Measurements from ENCODE around the gene GALE. TPM values are rescaled to one million over a fixed set of nuclear protein-coding genes. Genes with fewer than 3 reads are reported as not detected.

Gene GALE
- total RNA-seq, 1 experiment from 2014 or later: 273 TPM

GRCh38 chr1:23752909-23753308 lies 47.6 kb downstream of the GALE start:
- DNase-seq (ENCODE audit: low spot score): no peak

- no peak for DNase-seq (ENCODE audit: low spot score)
These were observed 48.7 kb downstream of the GALE start for GRCh38 chr1:23751815-23752200.

DNA sequence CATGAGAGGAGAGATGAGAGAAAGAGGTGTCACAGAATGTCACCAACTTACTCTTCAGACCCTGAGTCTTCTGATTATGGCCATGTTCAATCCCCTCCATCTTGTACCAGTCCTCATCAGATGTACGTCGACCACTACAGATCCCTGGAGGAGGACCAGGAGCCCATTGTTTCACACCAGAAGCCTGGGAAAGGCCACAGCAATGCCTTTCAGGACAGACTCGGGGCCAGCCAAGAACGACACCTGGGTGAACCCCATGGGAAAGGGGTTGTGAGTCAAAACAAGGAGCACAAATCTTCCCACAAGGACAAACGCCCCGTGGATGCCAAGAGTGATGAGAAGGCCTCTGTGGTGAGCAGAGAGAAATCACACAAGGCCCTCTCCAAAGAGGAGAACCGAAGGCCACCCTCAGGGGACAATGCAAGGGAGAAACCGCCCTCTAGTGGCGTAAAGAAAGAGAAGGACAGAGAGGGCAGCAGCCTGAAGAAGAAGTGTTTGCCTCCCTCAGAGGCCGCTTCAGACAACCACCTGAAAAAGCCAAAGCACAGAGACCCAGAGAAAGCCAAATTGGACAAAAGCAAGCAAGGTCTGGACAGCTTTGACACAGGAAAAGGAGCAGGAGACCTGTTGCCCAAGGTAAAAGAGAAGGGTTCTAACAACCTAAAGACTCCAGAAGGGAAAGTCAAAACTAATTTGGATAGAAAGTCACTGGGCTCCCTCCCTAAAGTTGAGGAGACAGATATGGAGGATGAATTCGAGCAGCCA lies 49.3 kb downstream of the GALE start:
- DNase-seq (ENCODE audit: low spot score): peak; percentile 71

GRCh38 chr1:23748016-23748415 lies 52.5 kb downstream of the GALE start:
- no peak for DNase-seq (ENCODE audit: low spot score)

Other genes with a start within 250 kb of the GALE start
- gene ID3, start 241.3 kb downstream of the GALE start, total RNA-seq (2014; rRNA removed; shearing (Covaris generic)): 1.3 and 3.4 TPM in 2 replicates
- 1,290 and 1,388 TPM in 2 replicates for gene RPL11, start 108.9 kb downstream of the GALE start, total RNA-seq (2014; rRNA removed; shearing (Covaris generic))
- 32.9 and 36.8 TPM in 2 replicates for gene ELOA, start 57.3 kb downstream of the GALE start, total RNA-seq (2014; rRNA removed; shearing (Covaris generic))
- 103 TPM in 2 replicates for gene PITHD1, start 22.3 kb downstream of the GALE start, total RNA-seq (2014; rRNA removed; shearing (Covaris generic))
- gene LYPLA2, start 9.6 kb downstream of the GALE start, total RNA-seq (2014; rRNA removed; shearing (Covaris generic)): 299 and 311 TPM in 2 replicates
- 37.4 and 38.2 TPM in 2 replicates for gene HMGCL, start 24.7 kb upstream of the GALE start, total RNA-seq (2014; rRNA removed; shearing (Covaris generic))
- gene FUCA1, start 67.5 kb upstream of the GALE start, total RNA-seq (2014; rRNA removed; shearing (Covaris generic)): 39.2 and 42.7 TPM in 2 replicates
- gene CNR2, start 112.6 kb upstream of the GALE start, total RNA-seq (2014; rRNA removed; shearing (Covaris generic)): not detected in 2 replicates
- 56.4 and 74.5 TPM in 2 replicates for gene PNRC2, start 159.1 kb upstream of the GALE start, total RNA-seq (2014; rRNA removed; shearing (Covaris generic))
- 140 and 147 TPM in 2 replicates for gene SRSF10, start 179.6 kb upstream of the GALE start, total RNA-seq (2014; rRNA removed; shearing (Covaris generic))